C4-2B (cell line): ENCODE data around the gene NUP214.

Experiments used
- CTCF ChIP-seq: fragments of 450-650 bp; conservative IDR thresholded peaks from 2 replicates; pipeline ENCODE4 v1.5.1; 2017; ENCODE audit warnings: mild to moderate bottlenecking
- ZFX ChIP-seq: fragments of 450-650 bp; IDR thresholded peaks from 2 replicates; pipeline ENCODE4 v1.6.1; 2017

GRCh38 chr9:131278702-131279111, 153.3 kb downstream of the NUP214 start:
- TF ChIP-seq CTCF (no peak), ZFX (no peak)
